Liver (tissue), 2 donors: ENCODE data around the gene KANSL3.
"Not testable (repeated sequence)": the region's sequence is repeated elsewhere in the genome, so short reads cannot be mapped to it uniquely, and the experiment has no call there.

Experiments
- CTCF ChIP-seq: fragments of 150-350 bp; IDR thresholded peaks from 2 replicates; pipeline ENCODE4 v1.5.1; 2017; ENCODE audit warnings: improper control_type of control experiment, low read depth, low read length; ENCODE audit not compliant: missing input control
- REST ChIP-seq: IDR thresholded peaks from 2 replicates; pipeline ENCODE4 v1.6.1; 2016; ENCODE audit warnings: antibody characterized with exemption, mild to moderate bottlenecking
- donor health status: healthy.

GRCh38 chr2:96654791-96655190 is 16.7 kb upstream of the KANSL3 start:
- not testable (repeated sequence) for TF ChIP-seq CTCF, REST
